Colonic mucosa (tissue), 4 donors: Measurements from ENCODE around the gene PRM3. TPM values are rescaled to one million over a fixed set of nuclear protein-coding genes. Genes with fewer than 3 reads are reported as not detected.

Experiments
- DNase-seq: peaks from one replicate; pipeline ENCODE4 v3.0.0-alpha.2; 2020
- H3K27ac ChIP-seq: fragments of 200-600 bp; one replicate; pipeline ENCODE4 v1.8.0; 2021
- H3K27me3 ChIP-seq: fragments of 200-600 bp; one replicate; pipeline ENCODE4 v1.8.0; 2021
- H3K36me3 ChIP-seq: fragments of 200-600 bp; one replicate; pipeline ENCODE4 v1.8.0; 2021
- H3K4me1 ChIP-seq: fragments of 200-600 bp; one replicate; pipeline ENCODE4 v1.8.0; 2021; ENCODE audit warnings: mild to moderate bottlenecking
- H3K4me3 ChIP-seq: fragments of 200-600 bp; one replicate; pipeline ENCODE4 v1.8.0; 2021
- H3K9ac ChIP-seq, 2 donors: one replicate each; pipeline ENCODE4 v1.7.0; 2013; ENCODE audit warnings: control low read depth in 2 of 2, low read depth in 2 of 2, low read length in 2 of 2
- H3K9me3 ChIP-seq: fragments of 200-600 bp; one replicate; pipeline ENCODE4 v1.8.0; 2021
- intact Hi-C: fragments of 100-400 bp; cut with DNase I; formaldehyde crosslinking; loops from one replicate; pipeline ENCODE4 v1.14.1; 2022
- total RNA-seq, 2 donors: library from RNA; stranded (reverse); fragmentation: NEBNext Ultra II Directional in 1 of 2; extraction: Animal tissue kit (Norgen Biotek cat#: 25700) in 1 of 2; gene quantifications; one replicate each; pipeline ENCODE4 v1.2.1, GENCODE V29; 2021
- TF ChIP-seq, protein P1 (sequence below): fragments of 200-600 bp; IDR thresholded peaks from one replicate; pipeline ENCODE4 v1.8.0; 2022; ENCODE audit warnings: antibody characterized with exemption, mild to moderate bottlenecking
- donor health status: healthy.
- donor health status: DM: no; HTN: no; CAD: no.
- donor health status: DM: no; HTN: no; CAD: no.

The PRM3 gene
- total RNA-seq, 2 donors from 2014 or later = not detected

DNA sequence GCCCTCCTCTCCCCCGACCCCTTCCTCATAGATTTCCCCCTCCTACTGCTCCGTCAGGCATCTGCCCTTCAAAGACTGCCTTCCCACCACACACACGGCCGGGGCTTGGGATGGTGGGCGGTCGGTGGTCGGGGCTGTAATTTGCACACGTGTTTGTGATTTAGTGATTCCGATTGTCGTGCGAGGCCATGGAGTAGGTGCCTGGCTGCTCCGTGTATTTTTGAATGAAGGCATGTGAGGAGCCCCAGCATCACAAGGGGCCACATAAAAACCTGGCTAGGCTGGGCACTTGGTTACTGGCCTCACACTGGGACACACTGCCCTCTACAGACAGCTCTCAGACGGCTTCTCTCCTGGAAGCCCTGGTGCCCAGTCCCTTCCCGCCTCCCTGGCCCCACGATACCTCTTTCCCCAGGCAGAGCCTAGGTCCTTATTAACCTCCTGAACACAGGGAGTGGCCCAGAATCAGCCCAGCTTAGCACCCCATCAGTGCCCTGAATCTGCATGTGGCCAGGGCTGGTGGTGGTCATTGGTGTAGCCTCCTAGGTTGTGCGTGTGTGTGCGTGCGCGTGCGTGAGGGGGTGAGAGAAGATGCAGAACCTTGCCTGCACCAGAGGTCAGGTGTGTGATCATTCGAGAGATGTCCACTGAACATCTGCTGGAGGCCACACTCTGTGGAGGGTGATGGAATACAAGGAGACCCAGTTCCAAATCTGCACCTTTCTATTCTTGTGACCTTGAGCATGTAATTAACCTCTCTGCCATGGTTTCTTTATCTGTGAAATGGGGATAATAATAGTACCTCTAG is 16.1 kb downstream of the PRM3 start:
- H3K27ac ChIP-seq = peak overlapping the region; percentile 96
- peak overlapping the region in 1 of 2 donors; percentile 86 for H3K9ac ChIP-seq
- peaks cover 8% of the 10 kb centered on the region for H3K4me1 ChIP-seq
- TF ChIP-seq, protein P1, sequence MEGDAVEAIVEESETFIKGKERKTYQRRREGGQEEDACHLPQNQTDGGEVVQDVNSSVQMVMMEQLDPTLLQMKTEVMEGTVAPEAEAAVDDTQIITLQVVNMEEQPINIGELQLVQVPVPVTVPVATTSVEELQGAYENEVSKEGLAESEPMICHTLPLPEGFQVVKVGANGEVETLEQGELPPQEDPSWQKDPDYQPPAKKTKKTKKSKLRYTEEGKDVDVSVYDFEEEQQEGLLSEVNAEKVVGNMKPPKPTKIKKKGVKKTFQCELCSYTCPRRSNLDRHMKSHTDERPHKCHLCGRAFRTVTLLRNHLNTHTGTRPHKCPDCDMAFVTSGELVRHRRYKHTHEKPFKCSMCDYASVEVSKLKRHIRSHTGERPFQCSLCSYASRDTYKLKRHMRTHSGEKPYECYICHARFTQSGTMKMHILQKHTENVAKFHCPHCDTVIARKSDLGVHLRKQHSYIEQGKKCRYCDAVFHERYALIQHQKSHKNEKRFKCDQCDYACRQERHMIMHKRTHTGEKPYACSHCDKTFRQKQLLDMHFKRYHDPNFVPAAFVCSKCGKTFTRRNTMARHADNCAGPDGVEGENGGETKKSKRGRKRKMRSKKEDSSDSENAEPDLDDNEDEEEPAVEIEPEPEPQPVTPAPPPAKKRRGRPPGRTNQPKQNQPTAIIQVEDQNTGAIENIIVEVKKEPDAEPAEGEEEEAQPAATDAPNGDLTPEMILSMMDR = peak; percentile 65
- peak; percentile 86 for DNase-seq
- intact Hi-C loops = loop anchor here (2.0 to 10.0 kb wide), 3 partner anchors 90 to 287 kb away; partner anchors contain the start of gene RMI2
- H3K36me3 ChIP-seq = no peaks in the 10 kb centered on the region
- H3K4me3 ChIP-seq = peak overlapping the region; percentile 93
- H3K9me3 ChIP-seq = no peaks in the 10 kb centered on the region
- H3K27me3 ChIP-seq = no peaks in the 10 kb centered on the region

DNA sequence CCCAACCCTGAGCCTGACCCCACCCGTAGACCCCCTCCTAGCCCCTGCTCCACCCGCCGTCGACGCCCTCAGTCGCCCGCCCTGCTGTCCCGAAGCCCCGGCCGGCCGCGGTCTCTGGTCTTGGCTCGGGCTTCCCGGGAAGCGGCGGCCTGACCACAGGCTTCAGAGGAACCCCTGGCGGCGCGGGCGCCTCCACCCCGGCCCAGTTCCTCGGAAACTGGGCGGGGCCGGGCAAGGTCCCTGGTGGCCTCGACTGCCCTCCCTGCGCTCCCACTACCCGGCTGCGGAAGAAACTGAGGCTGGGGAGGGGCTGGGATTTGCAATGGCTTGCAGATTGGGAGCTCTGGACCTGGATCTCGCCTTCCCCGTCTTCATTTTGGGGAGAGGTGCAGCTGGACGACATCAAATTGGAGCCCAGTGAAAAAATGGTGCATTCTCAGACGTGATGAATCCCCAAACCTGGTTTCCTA is 16.7 kb downstream of the PRM3 start:
- DNase-seq = peak; percentile 72
- H3K9me3 ChIP-seq = no peaks in the 10 kb centered on the region
- H3K9ac ChIP-seq = peak overlapping the region; percentile 62 to 86
- peak overlapping the region; percentile 93 for H3K4me3 ChIP-seq
- H3K4me1 ChIP-seq = peaks cover 8% of the 10 kb centered on the region
- intact Hi-C loops = loop anchor here (2.0 to 10.0 kb wide), 3 partner anchors 91 to 286 kb away; partner anchors contain the start of gene RMI2
- H3K27me3 ChIP-seq = no peaks in the 10 kb centered on the region
- TF ChIP-seq, protein P1 = no peak
- no peaks in the 10 kb centered on the region for H3K36me3 ChIP-seq
- peak overlapping the region; percentile 96 for H3K27ac ChIP-seq

DNA sequence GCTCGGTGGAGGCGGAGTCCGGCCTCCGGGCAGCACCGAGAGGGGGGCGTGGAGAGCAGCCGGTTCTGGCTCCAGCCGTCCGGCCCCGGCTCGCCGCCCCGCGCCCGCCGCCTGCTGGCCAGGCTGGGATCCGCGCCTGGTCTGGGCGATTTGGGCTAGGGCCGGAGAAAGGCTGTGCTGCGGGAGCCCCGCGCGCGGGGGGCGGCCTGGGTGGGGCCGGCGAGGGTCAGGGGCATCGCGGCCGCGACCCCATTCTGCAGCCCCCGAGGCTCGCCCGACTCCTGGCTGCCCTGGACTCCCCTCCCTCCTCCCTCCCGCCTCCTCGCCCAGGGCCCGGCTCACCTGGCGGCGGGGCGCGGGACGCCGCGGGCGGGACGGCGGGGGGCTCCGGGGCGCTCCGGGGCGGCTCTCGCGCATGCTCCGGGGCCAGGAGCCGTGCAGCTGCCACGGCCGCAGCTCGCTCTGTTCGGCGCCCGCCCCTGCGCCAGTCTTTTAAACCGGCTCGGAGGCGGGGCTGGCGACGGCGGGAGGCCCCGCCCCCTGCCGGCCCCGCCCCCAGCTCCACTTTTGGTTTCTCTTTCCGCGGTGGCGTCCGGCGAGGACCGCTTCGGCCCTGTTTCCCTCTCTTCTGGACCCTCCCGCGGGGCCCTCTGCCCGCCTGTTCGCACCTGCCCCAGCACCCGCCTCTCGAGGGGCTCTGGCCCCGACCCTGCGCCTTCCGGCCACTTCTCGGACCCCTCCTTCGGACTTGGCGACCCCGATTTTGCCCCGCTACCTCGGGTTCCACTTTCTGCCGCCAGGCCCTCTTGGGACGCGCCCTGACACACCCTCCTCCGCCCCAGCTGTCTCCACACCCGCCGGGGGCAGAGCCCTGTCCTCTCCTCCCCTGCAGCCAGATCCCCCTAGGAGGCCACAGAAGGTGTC is 17.4 kb downstream of the PRM3 start, which contains the start of gene SOCS1:
SOCS1 (minus strand) TSS at position 468 of the 924 bp plus-strand sequence. CDS start 726 bp downstream, outside the sequence.
- DNase-seq = peak; percentile 89
- no peaks in the 10 kb centered on the region for H3K9me3 ChIP-seq
- H3K4me1 ChIP-seq = peaks cover 8% of the 10 kb centered on the region
- intact Hi-C loops = loop anchor here (2.0 to 10.0 kb wide), 3 partner anchors 91 to 285 kb away; partner anchors contain the start of gene RMI2
- H3K27ac ChIP-seq = peak within 1 kb of the TSS; percentile 96
- H3K4me3 ChIP-seq = peak within 1 kb of the TSS; percentile 93
- peak within 1 kb of the TSS; percentile 86 for H3K9ac ChIP-seq
- H3K36me3 ChIP-seq = no peaks in the 10 kb centered on the region
- TF ChIP-seq, protein P1 = peak; percentile 78
- no peaks in the 10 kb centered on the region for H3K27me3 ChIP-seq

DNA sequence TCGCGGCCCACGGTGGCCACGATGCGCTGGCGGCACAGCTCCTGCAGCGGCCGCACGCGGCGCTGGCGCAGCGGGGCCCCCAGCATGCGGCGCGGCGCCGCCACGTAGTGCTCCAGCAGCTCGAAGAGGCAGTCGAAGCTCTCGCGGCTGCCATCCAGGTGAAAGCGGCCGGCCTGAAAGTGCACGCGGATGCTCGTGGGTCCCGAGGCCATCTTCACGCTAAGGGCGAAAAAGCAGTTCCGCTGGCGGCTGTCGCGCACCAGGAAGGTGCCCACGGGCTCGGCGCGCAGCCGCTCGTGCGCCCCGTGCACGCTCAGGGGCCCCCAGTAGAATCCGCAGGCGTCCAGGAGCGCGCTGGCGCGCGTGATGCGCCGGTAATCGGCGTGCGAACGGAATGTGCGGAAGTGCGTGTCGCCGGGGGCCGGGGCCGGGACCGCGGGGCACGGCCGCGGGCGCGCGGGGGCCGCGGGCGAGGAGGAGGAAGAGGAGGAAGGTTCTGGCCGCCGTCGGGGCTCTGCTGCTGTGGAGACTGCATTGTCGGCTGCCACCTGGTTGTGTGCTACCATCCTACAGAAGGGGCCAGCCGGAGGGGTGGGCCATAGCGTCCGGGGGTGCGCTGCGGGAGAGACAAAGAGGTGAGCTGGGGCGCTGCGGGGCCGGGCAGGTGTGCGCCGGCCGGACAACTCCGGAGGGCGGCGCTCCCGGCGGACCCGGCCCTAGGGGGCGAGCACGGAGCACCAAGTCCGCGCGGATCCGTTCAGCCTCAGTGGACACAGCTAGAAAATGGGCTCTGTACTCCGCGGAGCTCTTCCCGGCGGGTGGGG is 18.3 kb downstream of the PRM3 start:
- Histone ChIP-seq H3K9ac (peak overlapping the region; percentile 63 to 86), H3K9me3 (no peaks in the 10 kb centered on the region), H3K36me3 (no peaks in the 10 kb centered on the region), H3K27ac (peak overlapping the region; percentile 96), H3K4me1 (peaks cover 8% of the 10 kb centered on the region), H3K27me3 (no peaks in the 10 kb centered on the region), H3K4me3 (peak overlapping the region; percentile 93)
- DNase-seq = peak; percentile 49
- intact Hi-C loops = loop anchor here (5.0 to 10.0 kb wide), 2 partner anchors 92 to 150 kb away; partner anchors contain the start of gene RMI2
- TF ChIP-seq, protein P1 = no peak
